Measurements from ENCODE around the gene TTC7B.

Gene TTC7B

DNA sequence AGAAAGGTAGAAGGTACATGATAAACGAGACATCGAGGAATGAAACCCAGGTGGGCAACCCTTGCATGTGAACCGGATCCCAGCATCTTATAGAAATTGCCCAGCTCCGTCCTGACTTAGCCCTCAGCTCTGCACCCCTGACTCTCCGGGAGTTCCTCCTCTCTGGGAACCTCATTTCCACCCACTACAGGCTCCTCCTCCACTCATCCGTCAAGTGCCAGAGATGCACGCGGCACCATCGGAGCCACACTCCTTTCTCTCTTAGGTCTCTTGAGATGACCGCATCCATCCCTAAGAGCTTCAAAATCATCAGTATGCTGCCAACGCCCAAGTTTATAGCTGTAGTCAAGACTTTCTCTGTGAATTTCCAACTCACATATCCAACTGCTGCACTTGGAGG is 84.7 kb downstream of the TTC7B start:
- DNase-seq: no peak
- Histone ChIP-seq H3K9me3 (ENCODE audit: insufficient read depth, low read length, severe bottlenecking) (no peaks in the 10 kb centered on the region), H3K79me2 (ENCODE audit: insufficient read depth, low read length) (no peaks in the 10 kb centered on the region), H3K9ac (ENCODE audit: low read depth, low read length) (no peak overlapping the region), H3K36me3 (ENCODE audit: insufficient read depth, low read length) (no peaks in the 10 kb centered on the region), H3K4me1 (ENCODE audit: insufficient read depth, low read length) (no peaks in the 10 kb centered on the region), H4K20me1 (ENCODE audit: insufficient read depth, low read length) (no peaks in the 10 kb centered on the region), H3K27me3 (ENCODE audit: insufficient read depth, low read length, poor library complexity) (no peaks in the 10 kb centered on the region), H3K4me3 (ENCODE audit: low read depth in 1 of 2, low read length in 2 of 2) (no peak overlapping the region), H3K4me2 (ENCODE audit: insufficient read depth, low read length) (no peak overlapping the region), H3K27ac (ENCODE audit: low read length) (no peak overlapping the region), H2AFZ (ENCODE audit: low read depth, low read length) (no peak overlapping the region)
- ATAC-seq (ENCODE audit: insufficient read depth, low read depth): no peak
- TF ChIP-seq EZH2 (IDR thresholded peaks at IDR 0.05; ENCODE audit: borderline replicate concordance, low read depth, low read length, severe bottlenecking) (no peak), CTCF (IDR thresholded peaks at IDR 0.05; ENCODE audit: borderline replicate concordance, extremely low read depth, low read length, poor library complexity, severe bottlenecking) (no peak)

DNA sequence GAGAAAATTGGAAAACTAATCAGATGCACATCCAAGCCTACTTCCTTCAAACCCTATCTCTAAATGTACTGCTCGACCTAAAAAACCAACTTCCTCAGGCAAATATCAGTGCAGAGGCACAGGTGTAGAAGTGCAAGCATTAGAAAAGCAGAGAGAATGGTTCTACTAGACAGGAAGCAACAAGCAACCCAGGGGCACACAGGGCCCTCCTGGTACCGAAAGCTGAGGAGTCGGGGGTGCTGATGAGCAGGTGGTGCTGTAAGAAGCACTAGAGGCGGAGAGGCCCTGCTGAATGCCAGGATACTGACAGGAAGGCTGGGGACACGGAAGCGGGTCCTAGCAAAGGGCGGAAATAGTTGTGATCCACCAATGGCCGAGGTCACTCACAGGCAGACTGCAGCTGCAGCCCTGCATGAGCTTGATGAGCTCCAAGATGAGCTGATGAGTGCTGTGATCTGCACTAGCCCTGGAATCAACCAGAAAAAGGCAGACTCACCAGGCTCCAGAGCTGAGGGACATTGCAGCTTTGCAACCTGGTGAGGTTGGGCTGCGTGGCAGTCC is 85.9 kb downstream of the TTC7B start:
- no peak for ATAC-seq (ENCODE audit: insufficient read depth, low read depth)
- H3K27ac ChIP-seq (ENCODE audit: low read length): no peak overlapping the region
- no peaks in the 10 kb centered on the region for H4K20me1 ChIP-seq (ENCODE audit: insufficient read depth, low read length)
- DNase-seq: no peak
- no peaks in the 10 kb centered on the region for H3K36me3 ChIP-seq (ENCODE audit: insufficient read depth, low read length)
- no peaks in the 10 kb centered on the region for H3K9me3 ChIP-seq (ENCODE audit: insufficient read depth, low read length, severe bottlenecking)
- H3K4me3 ChIP-seq (ENCODE audit: low read depth in 1 of 2, low read length in 2 of 2): no peak overlapping the region
- H3K9ac ChIP-seq (ENCODE audit: low read depth, low read length): no peak overlapping the region
- no peak overlapping the region for H2AFZ ChIP-seq (ENCODE audit: low read depth, low read length)
- H3K79me2 ChIP-seq (ENCODE audit: insufficient read depth, low read length): no peaks in the 10 kb centered on the region
- no peak for TF ChIP-seq CTCF (IDR thresholded peaks at IDR 0.05; ENCODE audit: borderline replicate concordance, extremely low read depth, low read length, poor library complexity, severe bottlenecking)
- no peak for TF ChIP-seq EZH2 (IDR thresholded peaks at IDR 0.05; ENCODE audit: borderline replicate concordance, low read depth, low read length, severe bottlenecking)
- no peak overlapping the region for H3K4me2 ChIP-seq (ENCODE audit: insufficient read depth, low read length)
- H3K4me1 ChIP-seq (ENCODE audit: insufficient read depth, low read length): no peaks in the 10 kb centered on the region
- no peaks in the 10 kb centered on the region for H3K27me3 ChIP-seq (ENCODE audit: insufficient read depth, low read length, poor library complexity)

- H3K79me2 ChIP-seq (ENCODE audit: insufficient read depth, low read length): no peaks in the 10 kb centered on the region
- no peaks in the 10 kb centered on the region for H3K36me3 ChIP-seq (ENCODE audit: insufficient read depth, low read length)
- ATAC-seq (ENCODE audit: insufficient read depth, low read depth) (no peak), DNase-seq (no peak)
- TF ChIP-seq CTCF (IDR thresholded peaks at IDR 0.05; ENCODE audit: borderline replicate concordance, extremely low read depth, low read length, poor library complexity, severe bottlenecking) (no peak), EZH2 (IDR thresholded peaks at IDR 0.05; ENCODE audit: borderline replicate concordance, low read depth, low read length, severe bottlenecking) (no peak)
- no peaks in the 10 kb centered on the region for H4K20me1 ChIP-seq (ENCODE audit: insufficient read depth, low read length)
- no peak overlapping the region for H3K4me3 ChIP-seq (ENCODE audit: low read depth in 1 of 2, low read length in 2 of 2)
- H3K9ac ChIP-seq (ENCODE audit: low read depth, low read length): no peak overlapping the region
- no peaks in the 10 kb centered on the region for H3K9me3 ChIP-seq (ENCODE audit: insufficient read depth, low read length, severe bottlenecking)
- no peak overlapping the region for H3K27ac ChIP-seq (ENCODE audit: low read length)
- no peak overlapping the region for H2AFZ ChIP-seq (ENCODE audit: low read depth, low read length)
- H3K4me2 ChIP-seq (ENCODE audit: insufficient read depth, low read length): no peak overlapping the region
- H3K4me1 ChIP-seq (ENCODE audit: insufficient read depth, low read length): no peaks in the 10 kb centered on the region
- H3K27me3 ChIP-seq (ENCODE audit: insufficient read depth, low read length, poor library complexity): no peaks in the 10 kb centered on the region
These were observed 87.3 kb downstream of the TTC7B start for GRCh38 chr14:90728951-90729350.

- H3K4me3 ChIP-seq (ENCODE audit: low read depth in 1 of 2, low read length in 2 of 2): no peak overlapping the region
- ATAC-seq (ENCODE audit: insufficient read depth, low read depth) (no peak), DNase-seq (no peak)
- H3K79me2 ChIP-seq (ENCODE audit: insufficient read depth, low read length): no peaks in the 10 kb centered on the region
- no peaks in the 10 kb centered on the region for H3K36me3 ChIP-seq (ENCODE audit: insufficient read depth, low read length)
- no peak overlapping the region for H3K4me2 ChIP-seq (ENCODE audit: insufficient read depth, low read length)
- no peak overlapping the region for H3K9ac ChIP-seq (ENCODE audit: low read depth, low read length)
- H2AFZ ChIP-seq (ENCODE audit: low read depth, low read length): no peak overlapping the region
- H3K4me1 ChIP-seq (ENCODE audit: insufficient read depth, low read length): no peaks in the 10 kb centered on the region
- no peak overlapping the region for H3K27ac ChIP-seq (ENCODE audit: low read length)
- no peak for TF ChIP-seq CTCF (IDR thresholded peaks at IDR 0.05; ENCODE audit: borderline replicate concordance, extremely low read depth, low read length, poor library complexity, severe bottlenecking)
- no peak for TF ChIP-seq EZH2 (IDR thresholded peaks at IDR 0.05; ENCODE audit: borderline replicate concordance, low read depth, low read length, severe bottlenecking)
- H3K9me3 ChIP-seq (ENCODE audit: insufficient read depth, low read length, severe bottlenecking): no peaks in the 10 kb centered on the region
- no peaks in the 10 kb centered on the region for H3K27me3 ChIP-seq (ENCODE audit: insufficient read depth, low read length, poor library complexity)
- H4K20me1 ChIP-seq (ENCODE audit: insufficient read depth, low read length): no peaks in the 10 kb centered on the region
These were observed 89.1 kb downstream of the TTC7B start for GRCh38 chr14:90727082-90727481.
